ENCODE data around the gene KREMEN1. TPM values are rescaled to one million over a fixed set of nuclear protein-coding genes. Genes with fewer than 3 reads are reported as not detected.

Gene KREMEN1
- total RNA-seq, 1 donor from 2014 or later = 20.5 TPM

GRCh38 chr22:29212743-29213142 lies 139.9 kb downstream of the KREMEN1 start:
- DNase-seq = no peak
- Mint-ChIP-seq H3K4me1 (ENCODE audit: low read depth, unreplicated experiment) (no peaks in the 10 kb centered on the region), H3K4me3 (ENCODE audit: unreplicated experiment) (no peak overlapping the region), H3K36me3 (ENCODE audit: unreplicated experiment) (no peaks in the 10 kb centered on the region), H3K27me3 (ENCODE audit: unreplicated experiment) (peaks cover 5% of the 10 kb centered on the region), H3K27ac (ENCODE audit: unreplicated experiment) (no peak overlapping the region), H3K9me3 (ENCODE audit: unreplicated experiment) (peaks cover 9% of the 10 kb centered on the region)
- no peak for TF ChIP-seq CTCF (IDR thresholded peaks at IDR 0.05; ENCODE audit: partially characterized antibody, unreplicated experiment)

GRCh38 chr22:29213493-29213892 lies 140.7 kb downstream of the KREMEN1 start:
- Mint-ChIP-seq H3K27ac (ENCODE audit: unreplicated experiment) (no peak overlapping the region), H3K9me3 (ENCODE audit: unreplicated experiment) (peaks cover 9% of the 10 kb centered on the region)

GRCh38 chr22:29214232-29214631 lies 141.4 kb downstream of the KREMEN1 start:
- H3K9me3 Mint-ChIP-seq (ENCODE audit: unreplicated experiment) = peaks cover 9% of the 10 kb centered on the region
- DNase-seq = peak; percentile 6
- H3K27me3 Mint-ChIP-seq (ENCODE audit: unreplicated experiment) = peaks cover 5% of the 10 kb centered on the region
- TF ChIP-seq CTCF (IDR thresholded peaks at IDR 0.05; ENCODE audit: partially characterized antibody, unreplicated experiment) = peak; percentile 10
- no peak overlapping the region for H3K27ac Mint-ChIP-seq (ENCODE audit: unreplicated experiment)
- no peaks in the 10 kb centered on the region for H3K36me3 Mint-ChIP-seq (ENCODE audit: unreplicated experiment)
- no peaks in the 10 kb centered on the region for H3K4me1 Mint-ChIP-seq (ENCODE audit: low read depth, unreplicated experiment)
- no peak overlapping the region for H3K4me3 Mint-ChIP-seq (ENCODE audit: unreplicated experiment)

More at GRCh38 chr22:29213493-29213892, 140.7 kb downstream of the KREMEN1 start:
- Mint-ChIP-seq H3K36me3 (ENCODE audit: unreplicated experiment) (no peaks in the 10 kb centered on the region), H3K4me3 (ENCODE audit: unreplicated experiment) (no peak overlapping the region), H3K4me1 (ENCODE audit: low read depth, unreplicated experiment) (no peaks in the 10 kb centered on the region), H3K27me3 (ENCODE audit: unreplicated experiment) (peaks cover 5% of the 10 kb centered on the region)
- TF ChIP-seq CTCF (IDR thresholded peaks at IDR 0.05; ENCODE audit: partially characterized antibody, unreplicated experiment) = no peak
- peak; percentile 6 for DNase-seq

GRCh38 chr22:29215012-29215860 lies 142.4 kb downstream of the KREMEN1 start:
- no peaks in the 10 kb centered on the region for H3K4me1 Mint-ChIP-seq (ENCODE audit: low read depth, unreplicated experiment)
- no peak overlapping the region for H3K4me3 Mint-ChIP-seq (ENCODE audit: unreplicated experiment)
- no peaks in the 10 kb centered on the region for H3K36me3 Mint-ChIP-seq (ENCODE audit: unreplicated experiment)
- H3K27ac Mint-ChIP-seq (ENCODE audit: unreplicated experiment) = no peak overlapping the region
- TF ChIP-seq CTCF (IDR thresholded peaks at IDR 0.05; ENCODE audit: partially characterized antibody, unreplicated experiment) = no peak
- peaks cover 9% of the 10 kb centered on the region for H3K9me3 Mint-ChIP-seq (ENCODE audit: unreplicated experiment)
- DNase-seq = peak; percentile 17
- H3K27me3 Mint-ChIP-seq (ENCODE audit: unreplicated experiment) = peaks cover 5% of the 10 kb centered on the region
